GM19351 (cell line): ENCODE data around the gene FGFRL1.
"Not testable (repeated sequence)": the region's sequence is repeated elsewhere in the genome, so short reads cannot be mapped to it uniquely, and the experiment has no call there.

ENCODE experiments used
- ATAC-seq: cut with Tn5 transposase; IDR thresholded peaks from one replicate; pipeline ENCODE4 v1.9.1; 2021; ENCODE audit warnings: mild to moderate bottlenecking, moderate library complexity; ENCODE audit not compliant: unreplicated experiment

Gene FGFRL1

GRCh38 chr4:972651-973424 is 38.6 kb upstream of the FGFRL1 start:
- peak; percentile 46 for ATAC-seq

- ATAC-seq: peak; percentile 70
Measured at GRCh38 chr4:973431-974397, 37.7 kb upstream of the FGFRL1 start, which contains the start of gene DGKQ. Gene DGKQ, minus strand, starts transcription at chr4:973569. Its CDS starts 87 bp downstream, at chr4:973482.

- no peak for ATAC-seq
Measured at GRCh38 chr4:974668-975067, 36.8 kb upstream of the FGFRL1 start.

GRCh38 chr4:976016-976415 is 35.4 kb upstream of the FGFRL1 start:
- ATAC-seq: not testable (repeated sequence)

GRCh38 chr4:978957-979701 is 32.3 kb upstream of the FGFRL1 start:
- no peak for ATAC-seq

GRCh38 chr4:982291-982690 is 29.1 kb upstream of the FGFRL1 start:
- ATAC-seq: no peak

GRCh38 chr4:982814-983213 is 28.6 kb upstream of the FGFRL1 start:
- ATAC-seq: no peak

- no peak for ATAC-seq
Measured at GRCh38 chr4:984336-985054, 26.9 kb upstream of the FGFRL1 start.

- no peak for ATAC-seq
Measured at GRCh38 chr4:985123-985830, 26.1 kb upstream of the FGFRL1 start.

- ATAC-seq: peak; percentile 14
Measured at GRCh38 chr4:986428-986878, 25.0 kb upstream of the FGFRL1 start.

GRCh38 chr4:986879-987623 is 24.4 kb upstream of the FGFRL1 start, which contains the start of gene IDUA:
Gene IDUA, plus strand, starts transcription at chr4:987044. Its CDS starts 41 bp downstream, at chr4:987085.
- peak; percentile 82 for ATAC-seq

GRCh38 chr4:987624-988513 is 23.6 kb upstream of the FGFRL1 start:
- ATAC-seq: no peak

- no peak for ATAC-seq
Measured at GRCh38 chr4:988726-989721, 22.4 kb upstream of the FGFRL1 start.

GRCh38 chr4:989722-990471 is 21.5 kb upstream of the FGFRL1 start:
- no peak for ATAC-seq

- no peak for ATAC-seq
Measured at GRCh38 chr4:990746-991367, 20.6 kb upstream of the FGFRL1 start.
